Tibial nerve (tissue), 4 donors: Measurements from ENCODE around the gene JMJD1C.

Experiments used
- CTCF ChIP-seq, 5 experiments: fragments of 200-600 bp in 3 of 5; fragments of 450-650 bp in 2 of 5; sonication (generic) in 3 of 5; IDR thresholded peaks; one replicate each; pipeline ENCODE4 v1.5.1; 2016 to 2019; ENCODE audit warnings: antibody characterized with exemption in 5 of 5, mild to moderate bottlenecking in 3 of 5, moderate library complexity in 2 of 5
- EP300 ChIP-seq, 2 donors: sonication (generic); formaldehyde crosslinking; IDR thresholded peaks; one replicate each; pipeline ENCODE4 v1.6.1; 2017; ENCODE audit warnings: antibody characterized with exemption in 2 of 2, mild to moderate bottlenecking in 1 of 2

GRCh38 chr10:63268798-63269503, 196.8 kb downstream of the JMJD1C start:
- TF ChIP-seq CTCF (IDR thresholded peaks at IDR 0.05) (peak in 3 of 5 experiments; percentile 12 to 70 (median 69)), EP300 (IDR thresholded peaks at IDR 0.05) (peak; percentile 79 to 99)
